ENCODE results near the gene HAVCR2. TPM values are rescaled to one million over a fixed set of nuclear protein-coding genes. Genes with fewer than 3 reads are reported as not detected.
A peak's percentile ranks its signal among the peaks of the same experiment; 100 is the strongest.

Gene HAVCR2
- total RNA-seq, 1 experiment from 2014 or later: 0.41 TPM

DNA sequence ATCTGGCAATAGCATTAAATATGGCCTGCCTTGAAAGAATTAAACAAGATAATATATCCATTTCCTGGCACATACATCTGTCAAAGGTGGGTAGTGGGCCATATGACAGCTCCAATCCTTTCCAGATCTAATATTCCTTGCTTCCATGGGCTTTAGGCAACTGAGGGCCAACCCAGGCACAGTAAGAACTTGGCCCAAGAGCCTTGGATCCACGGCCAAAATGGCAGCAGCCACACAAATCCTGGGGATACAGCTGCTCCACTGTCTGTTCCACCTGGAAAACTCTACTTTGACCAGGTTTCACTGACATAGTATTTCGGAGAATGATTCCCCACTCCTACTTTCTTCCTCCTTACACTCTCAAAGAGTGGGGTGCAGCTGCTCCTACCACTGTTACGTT lies 63.2 kb downstream of the HAVCR2 start:
- peaks cover 78% of the 10 kb centered on the region for H3K36me3 Mint-ChIP-seq (ENCODE audit: insufficient read depth, unreplicated experiment)
- H3K9me3 ChIP-seq: no peaks in the 10 kb centered on the region
- intact Hi-C loops (cut with micrococcal nuclease; ENCODE audit: unreplicated experiment): loop anchor here (5.0 kb wide), 1 partner anchor 87 kb away; no protein-coding TSS in a partner anchor
- peaks cover 48% of the 10 kb centered on the region for H3K4me1 Mint-ChIP-seq (ENCODE audit: low read depth, unreplicated experiment)
- POLR2A ChIA-PET: interaction anchor here (1.4 to 1.9 kb wide), 2 partner anchors 13 to 97 kb away, joined by 7 to 9 read pairs; partner anchors contain the start of genes HAVCR1 and MED7
- H3K9me3 Mint-ChIP-seq (ENCODE audit: unreplicated experiment): no peaks in the 10 kb centered on the region
- peaks cover 12% of the 10 kb centered on the region for H3K36me3 ChIP-seq (ENCODE audit: control insufficient read depth, insufficient read depth, low read length)
- H3K4me3 ChIP-seq (ENCODE audit: low read depth, low read length): no peak overlapping the region
- TF ChIP-seq, protein P1, sequence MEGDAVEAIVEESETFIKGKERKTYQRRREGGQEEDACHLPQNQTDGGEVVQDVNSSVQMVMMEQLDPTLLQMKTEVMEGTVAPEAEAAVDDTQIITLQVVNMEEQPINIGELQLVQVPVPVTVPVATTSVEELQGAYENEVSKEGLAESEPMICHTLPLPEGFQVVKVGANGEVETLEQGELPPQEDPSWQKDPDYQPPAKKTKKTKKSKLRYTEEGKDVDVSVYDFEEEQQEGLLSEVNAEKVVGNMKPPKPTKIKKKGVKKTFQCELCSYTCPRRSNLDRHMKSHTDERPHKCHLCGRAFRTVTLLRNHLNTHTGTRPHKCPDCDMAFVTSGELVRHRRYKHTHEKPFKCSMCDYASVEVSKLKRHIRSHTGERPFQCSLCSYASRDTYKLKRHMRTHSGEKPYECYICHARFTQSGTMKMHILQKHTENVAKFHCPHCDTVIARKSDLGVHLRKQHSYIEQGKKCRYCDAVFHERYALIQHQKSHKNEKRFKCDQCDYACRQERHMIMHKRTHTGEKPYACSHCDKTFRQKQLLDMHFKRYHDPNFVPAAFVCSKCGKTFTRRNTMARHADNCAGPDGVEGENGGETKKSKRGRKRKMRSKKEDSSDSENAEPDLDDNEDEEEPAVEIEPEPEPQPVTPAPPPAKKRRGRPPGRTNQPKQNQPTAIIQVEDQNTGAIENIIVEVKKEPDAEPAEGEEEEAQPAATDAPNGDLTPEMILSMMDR (IDR thresholded peaks at IDR 0.05; ENCODE audit: insufficient read depth in 1 of 2, low read depth in 1 of 2, low read length in 1 of 2, severe bottlenecking in 1 of 2, unreplicated experiment in 1 of 2): no peak
- no peaks in the 10 kb centered on the region for H3K27me3 Mint-ChIP-seq (ENCODE audit: insufficient read depth, unreplicated experiment)
- peak overlapping the region; percentile 86 for H3K27ac Mint-ChIP-seq (ENCODE audit: unreplicated experiment)
- no peak for DNase-seq
- H3K4me1 ChIP-seq: peaks cover 70% of the 10 kb centered on the region
- peak overlapping the region; percentile 8 for H3K4me3 Mint-ChIP-seq (ENCODE audit: unreplicated experiment)
- H3K27me3 ChIP-seq (replicated peaks; ENCODE audit: control insufficient read depth, insufficient read depth, low read length): no peaks in the 10 kb centered on the region
- CTCF ChIA-PET: interaction anchor here (1.1 to 1.6 kb wide), 4 partner anchors 10 to 86 kb away, joined by 3 to 10 read pairs (median 6); partner anchors contain the start of gene HAVCR1
- BruUV-seq (replicated peaks): TSS peak; percentile 7

DNA sequence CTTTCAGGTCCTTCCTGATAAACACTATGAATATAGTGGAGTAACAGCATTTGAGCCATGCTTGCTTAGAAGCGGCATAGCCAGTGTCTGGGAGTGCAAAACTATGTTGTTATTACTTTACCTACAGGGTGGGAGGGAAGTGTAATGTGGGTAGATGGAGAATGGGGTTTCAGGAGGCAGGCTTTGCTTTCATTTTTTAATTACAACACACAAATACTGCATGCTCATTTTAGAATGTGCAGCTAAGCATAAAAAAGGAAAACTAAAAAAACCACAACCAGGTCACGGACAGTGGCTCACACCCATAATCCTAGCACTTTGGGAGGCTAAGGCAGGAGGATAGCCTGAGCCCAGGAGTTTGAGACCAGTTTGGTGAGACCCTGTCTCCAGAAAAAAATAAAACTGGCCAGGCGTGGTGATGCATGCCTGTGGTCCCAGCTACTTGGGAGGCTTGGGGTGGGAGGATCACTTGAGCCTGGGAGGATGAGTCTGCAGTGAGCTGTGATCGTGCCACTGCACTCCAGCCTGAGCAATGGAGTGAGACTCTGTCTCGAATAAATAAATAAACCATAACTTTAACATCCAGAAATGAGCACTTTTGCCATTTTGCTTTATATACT lies 70.2 kb downstream of the HAVCR2 start:
- intact Hi-C loops (cut with micrococcal nuclease; ENCODE audit: unreplicated experiment): loop anchor here (10.0 kb wide), 2 partner anchors 344 to 1094 kb away; no protein-coding TSS in a partner anchor
- CTCF ChIA-PET: interaction anchor here (0.9 kb wide), 1 partner anchor 12 kb away, joined by 3 read pairs; no protein-coding TSS in a partner anchor
- H3K4me3 ChIP-seq (ENCODE audit: low read depth, low read length): no peak overlapping the region

More for the DNA sequence above, 70.2 kb downstream of the HAVCR2 start:
- Mint-ChIP-seq H3K36me3 (ENCODE audit: insufficient read depth, unreplicated experiment) (peaks cover 71% of the 10 kb centered on the region), H3K4me3 (ENCODE audit: unreplicated experiment) (no peak overlapping the region), H3K27ac (ENCODE audit: unreplicated experiment) (peak overlapping the region; percentile 88), H3K4me1 (ENCODE audit: low read depth, unreplicated experiment) (peaks cover 24% of the 10 kb centered on the region), H3K9me3 (ENCODE audit: unreplicated experiment) (no peaks in the 10 kb centered on the region), H3K27me3 (ENCODE audit: insufficient read depth, unreplicated experiment) (no peaks in the 10 kb centered on the region)
- peaks cover 7% of the 10 kb centered on the region for H3K36me3 ChIP-seq (ENCODE audit: control insufficient read depth, insufficient read depth, low read length)
- no peak for DNase-seq
- POLR2A ChIA-PET: interaction anchor here (0.7 kb wide), 1 partner anchor 8 kb away, joined by 3 read pairs; no protein-coding TSS in a partner anchor
- BruUV-seq (replicated peaks): no TSS peak
- H3K4me1 ChIP-seq: peaks cover 39% of the 10 kb centered on the region
- H3K9me3 ChIP-seq: no peaks in the 10 kb centered on the region
- TF ChIP-seq, protein P1 (IDR thresholded peaks at IDR 0.05; ENCODE audit: insufficient read depth in 1 of 2, low read depth in 1 of 2, low read length in 1 of 2, severe bottlenecking in 1 of 2, unreplicated experiment in 1 of 2): no peak
- no peaks in the 10 kb centered on the region for H3K27me3 ChIP-seq (replicated peaks; ENCODE audit: control insufficient read depth, insufficient read depth, low read length)

Other genes starting within 250 kb of the HAVCR2 start
- gene TIMD4, start 145.8 kb downstream of the HAVCR2 start, total RNA-seq (2022): 1.7 and 2.0 TPM in 2 replicates
- 135 and 144 TPM in 2 replicates for gene HAVCR1, start 49.9 kb downstream of the HAVCR2 start, total RNA-seq (2022)
- 14.6 and 17.3 TPM in 2 replicates for gene MED7, start 33.8 kb upstream of the HAVCR2 start, total RNA-seq (2022)
- not detected in 2 replicates for gene GARIN3, start 57.2 kb upstream of the HAVCR2 start, total RNA-seq (2022)
- not detected in 2 replicates for gene ITK, start 71.8 kb upstream of the HAVCR2 start, total RNA-seq (2022)
- 10.2 and 14.3 TPM in 2 replicates for gene CYFIP2, start 157.1 kb upstream of the HAVCR2 start, total RNA-seq (2022)

All from Caco-2 (cell line).